Right lobe of liver (tissue), 6 donors: Measurements from ENCODE around the gene ITPR2. TPM values are rescaled to one million over a fixed set of nuclear protein-coding genes. Genes with fewer than 3 reads are reported as not detected.

ENCODE experiments used
- ATAC-seq, 4 donors: fragments of 200-7000 bp; cut with Tn5 transposase; one replicate each; pipeline ENCODE4 v1.9.1; 2020; ENCODE audit warnings: mild to moderate bottlenecking in 4 of 4, moderate library complexity in 4 of 4
- DNase-seq, 3 donors: peaks; one replicate each; pipeline ENCODE4 v3.0.0-alpha.2; 2020
- H3K27ac ChIP-seq, 3 donors: fragments of 200-600 bp; one replicate each; pipeline ENCODE4 v1.8.0; 2022
- H3K27me3 ChIP-seq, 2 donors: fragments of 200-600 bp; one replicate each; pipeline ENCODE4 v1.8.0; 2022
- H3K36me3 ChIP-seq, 4 donors: fragments of 200-600 bp; sonication (generic) in 1 of 4; one replicate each; pipeline versions ENCODE4 v1.5.1 to v1.8.0; 2017 to 2022; ENCODE audit warnings: control low read depth in 1 of 4
- H3K4me1 ChIP-seq, 4 donors: fragments of 200-600 bp; sonication (generic) in 1 of 4; one replicate each; pipeline versions ENCODE4 v1.5.1 to v1.8.0; 2017 to 2022; ENCODE audit warnings: control low read depth in 1 of 4
- H3K4me3 ChIP-seq, 3 donors: fragments of 200-600 bp; one replicate each; pipeline ENCODE4 v1.8.0; 2022
- H3K9me3 ChIP-seq, 4 donors: fragments of 200-600 bp; sonication (generic) in 1 of 4; one replicate each; pipeline versions ENCODE4 v1.5.1 to v1.8.0; 2017 to 2022; ENCODE audit warnings: control low read depth in 1 of 4
- POLR2A ChIP-seq: fragments of 450-650 bp; IDR thresholded peaks from one replicate; pipeline ENCODE4 v1.6.1; 2017; ENCODE audit warnings: antibody characterized with exemption, mild to moderate bottlenecking
- WGBS: methylation state at CpG from one replicate; pipeline ENCODE4 v1.1.6; 2018; ENCODE audit warnings: low coverage, low lambda C conversion rate; ENCODE audit not compliant: insufficient coverage; ENCODE audit errors: missing lambda C conversion rate; 5-methylcytosine and 5-hydroxymethylcytosine counted together
- intact Hi-C, 2 donors: fragments of 100-400 bp; cut with DNase I; formaldehyde crosslinking; loops; one replicate each; pipeline versions ENCODE4 v1.11.2 to v1.14.1; 2022
- total RNA-seq, 6 experiments: library from RNA; depleted of rRNA in 2 of 6; stranded (reverse); fragments of >200 nt in 2 of 6; fragmentation: NEBNext Ultra II Directional in 3 of 6; extraction: Animal tissue kit (Norgen Biotek cat#: 25700) in 3 of 6; gene quantifications; one replicate each; pipeline versions ENCODE4 v1.1.0 to v1.2.4, GENCODE V29; 2016 to 2023
- TF ChIP-seq, protein P1 (sequence below), 4 donors: fragments of 200-600 bp in 3 of 4; fragments of 450-650 bp in 1 of 4; IDR thresholded peaks; one replicate each; pipeline versions ENCODE4 v1.5.1 to v1.8.0; 2016 to 2022; ENCODE audit warnings: antibody characterized with exemption in 4 of 4, mild to moderate bottlenecking in 2 of 4
- donor health status: DM: no; HTN: yes; CAD: no.
- donor health status: DM: no; HTN: no; CAD: no.
- donor health status: DM: no; HTN: no; CAD: no.
- donor health status: DM: no; HTN: yes; CAD: no.
- donor health status: DM: no; HTN: yes; CAD: no.

ITPR2 gene
- total RNA-seq, 6 experiments from 2014 or later, result 39.3 to 114 (median 57.2) TPM

DNA sequence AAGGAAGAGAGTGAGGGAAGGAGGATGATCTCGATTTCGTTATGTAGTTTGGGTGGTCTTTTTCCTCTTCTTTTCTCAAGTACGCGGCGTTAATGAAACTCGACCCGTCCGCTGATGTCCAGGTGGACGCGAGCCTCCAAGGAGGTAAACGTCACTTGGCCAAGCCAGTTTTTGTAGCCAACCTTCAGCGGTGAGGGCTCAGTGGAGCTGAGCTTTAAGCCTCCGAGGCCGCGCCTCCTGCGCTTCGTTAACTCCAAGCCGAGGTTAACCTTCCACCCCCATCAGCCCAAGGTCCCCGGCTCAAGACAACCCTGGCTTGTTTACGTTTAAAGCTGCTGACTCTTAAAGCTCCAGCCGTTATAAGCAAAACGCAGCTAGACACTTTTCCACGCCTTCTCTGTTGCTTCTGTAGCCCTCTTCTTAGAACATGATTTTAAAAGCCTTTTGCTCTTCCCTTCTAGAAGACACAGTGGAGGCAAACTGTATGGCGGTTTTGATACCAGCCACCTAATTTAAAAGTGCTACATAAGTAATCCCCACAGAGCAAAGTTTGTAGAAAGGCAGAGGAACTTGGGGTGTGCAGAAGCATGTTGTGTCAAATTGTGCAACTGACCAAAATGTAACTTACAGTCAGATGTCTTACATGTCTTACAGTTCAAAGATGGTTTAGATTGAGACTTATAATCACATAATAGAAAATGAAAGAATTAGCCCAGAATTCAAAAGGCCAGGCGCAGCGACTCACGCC lies 923 bp upstream of the ITPR2 start:
- Histone ChIP-seq H3K27ac (peak overlapping the region; percentile 12 to 50 (median 14)), H3K4me3 (peak overlapping the region; percentile 85 to 95 (median 93)), H3K36me3 (no peaks in the 10 kb centered on the region), H3K9me3 (no peaks in the 10 kb centered on the region), H3K4me1 (peaks cover 0 to 11% (median 2%) of the 10 kb centered on the region in 4 donors), H3K27me3 (no peaks in the 10 kb centered on the region)
- DNase-seq (peak; percentile 59 to 68 (median 60)), ATAC-seq (peak; percentile 10 to 47 (median 26))
- 26% methylated on average over 16 of the region's 27 CpGs for WGBS
- no peak for TF ChIP-seq POLR2A
- TF ChIP-seq, protein P1, sequence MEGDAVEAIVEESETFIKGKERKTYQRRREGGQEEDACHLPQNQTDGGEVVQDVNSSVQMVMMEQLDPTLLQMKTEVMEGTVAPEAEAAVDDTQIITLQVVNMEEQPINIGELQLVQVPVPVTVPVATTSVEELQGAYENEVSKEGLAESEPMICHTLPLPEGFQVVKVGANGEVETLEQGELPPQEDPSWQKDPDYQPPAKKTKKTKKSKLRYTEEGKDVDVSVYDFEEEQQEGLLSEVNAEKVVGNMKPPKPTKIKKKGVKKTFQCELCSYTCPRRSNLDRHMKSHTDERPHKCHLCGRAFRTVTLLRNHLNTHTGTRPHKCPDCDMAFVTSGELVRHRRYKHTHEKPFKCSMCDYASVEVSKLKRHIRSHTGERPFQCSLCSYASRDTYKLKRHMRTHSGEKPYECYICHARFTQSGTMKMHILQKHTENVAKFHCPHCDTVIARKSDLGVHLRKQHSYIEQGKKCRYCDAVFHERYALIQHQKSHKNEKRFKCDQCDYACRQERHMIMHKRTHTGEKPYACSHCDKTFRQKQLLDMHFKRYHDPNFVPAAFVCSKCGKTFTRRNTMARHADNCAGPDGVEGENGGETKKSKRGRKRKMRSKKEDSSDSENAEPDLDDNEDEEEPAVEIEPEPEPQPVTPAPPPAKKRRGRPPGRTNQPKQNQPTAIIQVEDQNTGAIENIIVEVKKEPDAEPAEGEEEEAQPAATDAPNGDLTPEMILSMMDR (IDR thresholded peaks at IDR 0.05), result no peak
- intact Hi-C loops, result no loop called here

DNA sequence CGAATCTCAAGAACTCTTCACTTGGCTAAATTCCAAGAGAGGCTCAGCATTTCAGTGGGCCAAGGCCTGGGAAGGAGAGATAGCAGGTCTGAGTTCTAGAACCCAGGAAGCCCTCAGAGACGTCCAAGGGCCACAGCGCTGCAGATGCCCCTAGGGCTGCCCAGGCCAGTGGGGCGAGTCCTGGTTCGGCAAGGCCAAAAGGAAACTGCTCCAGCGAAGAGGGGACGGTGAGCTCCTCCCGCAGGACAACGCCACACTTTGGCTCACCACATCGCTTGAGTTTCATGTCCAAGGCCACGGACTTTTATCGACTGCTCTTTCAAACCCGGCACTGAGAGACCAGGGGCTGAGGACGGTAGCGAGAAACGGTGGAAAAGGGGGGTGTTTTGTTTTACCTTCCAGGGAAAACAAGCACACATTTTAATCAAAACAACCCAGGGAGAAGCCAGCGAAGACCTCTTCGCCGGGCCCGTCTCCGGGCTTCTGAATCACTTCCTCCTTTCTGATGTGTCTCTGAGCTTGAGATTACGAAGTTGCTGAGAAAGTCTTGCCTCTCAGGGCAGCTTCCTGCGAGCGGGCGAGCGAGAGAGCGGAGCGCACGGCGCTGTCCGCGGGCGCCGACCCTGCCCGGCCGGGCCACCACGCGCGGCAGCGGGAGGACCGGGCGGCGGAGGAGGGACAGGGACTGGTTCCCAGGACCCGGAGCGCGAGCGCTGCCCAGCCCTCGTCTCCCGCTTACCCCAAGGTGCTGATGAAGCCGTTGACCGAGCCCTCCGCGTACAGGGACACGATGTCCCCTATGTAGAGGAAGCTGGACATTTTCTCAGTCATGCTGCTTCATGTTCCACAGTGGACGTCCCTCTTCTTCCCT lies 808 bp downstream of the ITPR2 start:
- Histone ChIP-seq H3K27me3 (no peaks in the 10 kb centered on the region), H3K4me3 (peak overlapping the region; percentile 85 to 95 (median 93)), H3K9me3 (no peaks in the 10 kb centered on the region), H3K27ac (peak overlapping the region; percentile 93 to 99 (median 95)), H3K36me3 (no peaks in the 10 kb centered on the region), H3K4me1 (peaks cover 0 to 21% (median 2%) of the 10 kb centered on the region in 4 donors)
- DNase-seq, result peak; percentile 76 to 92 (median 87)
- intact Hi-C loops, result no loop called here
- peak; percentile 72 for TF ChIP-seq POLR2A
- TF ChIP-seq, protein P1 (IDR thresholded peaks at IDR 0.05), result peak in 2 of 4 donors; percentile 14 to 23
- 0% methylated on average over 24 of the region's 55 CpGs for WGBS
- peak; percentile 55 to 63 (median 58) for ATAC-seq

DNA sequence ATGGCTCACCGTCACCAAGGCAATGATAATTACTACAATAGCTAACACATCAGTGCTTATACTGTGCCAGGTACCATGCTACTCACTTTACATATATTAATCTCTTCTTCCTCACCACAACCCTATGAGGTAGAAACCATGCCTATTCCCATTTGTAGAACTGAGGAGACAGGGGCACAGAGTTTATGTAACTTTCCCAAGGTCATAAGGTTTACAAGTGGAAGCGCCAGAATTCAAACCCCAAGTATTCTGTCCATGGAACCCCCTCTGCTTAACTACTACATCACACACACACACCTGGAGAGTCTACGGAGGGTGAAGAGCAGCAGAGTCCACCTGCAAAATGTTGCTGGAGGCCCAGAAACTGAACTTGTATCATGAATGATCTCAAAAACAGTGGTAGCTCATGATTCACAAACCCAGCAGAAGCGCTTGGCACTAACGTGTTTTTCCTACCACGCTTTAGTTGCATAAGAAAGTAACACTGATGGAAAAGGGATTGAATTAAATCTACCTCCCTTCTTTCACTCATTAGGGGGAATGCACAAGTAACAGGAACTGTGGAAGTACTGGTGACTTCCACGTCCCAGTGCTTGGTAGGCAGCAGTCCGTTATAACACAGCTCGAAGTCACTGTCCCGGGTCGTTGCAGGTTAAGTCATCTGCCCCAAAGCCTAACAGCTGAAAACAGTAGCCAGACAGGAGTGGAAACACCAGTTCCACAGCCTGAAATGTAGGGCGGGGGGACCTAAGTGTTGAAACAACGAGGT lies 2.0 kb downstream of the ITPR2 start:
- WGBS, result 30% methylated on average over 13 of the region's 13 CpGs

More for the DNA sequence above, 2.0 kb downstream of the ITPR2 start:
- H3K36me3 ChIP-seq, result no peaks in the 10 kb centered on the region
- intact Hi-C loops, result no loop called here
- no peaks in the 10 kb centered on the region for H3K27me3 ChIP-seq
- ATAC-seq, result no peak
- no peaks in the 10 kb centered on the region for H3K9me3 ChIP-seq
- H3K4me1 ChIP-seq, result peaks cover 0 to 21% (median 2%) of the 10 kb centered on the region in 4 donors
- H3K4me3 ChIP-seq, result peak overlapping the region; percentile 19 to 95 (median 93)
- peak in 1 of 3 donors; percentile 51 for DNase-seq
- H3K27ac ChIP-seq, result peak overlapping the region in 1 of 3 donors; percentile 50
- TF ChIP-seq POLR2A, result no peak
- TF ChIP-seq, protein P1 (IDR thresholded peaks at IDR 0.05), result no peak
